HG03196 (cell line): ENCODE results near the gene IQCM.

ENCODE experiments used
- ATAC-seq: cut with Tn5 transposase; IDR thresholded peaks from one replicate; pipeline ENCODE4 v1.9.1; 2021; ENCODE audit not compliant: unreplicated experiment

Gene IQCM

GRCh38 chr4:149322203-149322602, 493.4 kb downstream of the IQCM start:
- ATAC-seq = no peak

GRCh38 chr4:149321438-149321837, 494.2 kb downstream of the IQCM start:
- no peak for ATAC-seq

GRCh38 chr4:149311076-149311475, 504.6 kb downstream of the IQCM start:
- no peak for ATAC-seq

- no peak for ATAC-seq
Observed at GRCh38 chr4:149306537-149306936, 509.1 kb downstream of the IQCM start.
